Breast epithelium (tissue), 3 donors: ENCODE measurements around the gene THAP5.
"Not testable (repeated sequence)": the region's sequence is repeated elsewhere in the genome, so short reads cannot be mapped to it uniquely, and the experiment has no call there.

Experiments
- POLR2A ChIP-seq: fragments of 450-650 bp; IDR thresholded peaks from one replicate; pipeline ENCODE4 v1.6.1; 2016; ENCODE audit warnings: antibody characterized with exemption, mild to moderate bottlenecking, moderate library complexity
- POLR2AphosphoS5 ChIP-seq, 3 donors: sonication (generic); formaldehyde crosslinking; IDR thresholded peaks; one replicate each; pipeline ENCODE4 v1.6.1; 2017; ENCODE audit warnings: antibody characterized with exemption in 3 of 3
- TF ChIP-seq, protein P1 (sequence below), 3 donors: fragments of 450-650 bp; IDR thresholded peaks; one replicate each; pipeline ENCODE4 v1.5.1; 2016 to 2017; ENCODE audit warnings: antibody characterized with exemption in 3 of 3, mild to moderate bottlenecking in 3 of 3, moderate library complexity in 3 of 3

DNA sequence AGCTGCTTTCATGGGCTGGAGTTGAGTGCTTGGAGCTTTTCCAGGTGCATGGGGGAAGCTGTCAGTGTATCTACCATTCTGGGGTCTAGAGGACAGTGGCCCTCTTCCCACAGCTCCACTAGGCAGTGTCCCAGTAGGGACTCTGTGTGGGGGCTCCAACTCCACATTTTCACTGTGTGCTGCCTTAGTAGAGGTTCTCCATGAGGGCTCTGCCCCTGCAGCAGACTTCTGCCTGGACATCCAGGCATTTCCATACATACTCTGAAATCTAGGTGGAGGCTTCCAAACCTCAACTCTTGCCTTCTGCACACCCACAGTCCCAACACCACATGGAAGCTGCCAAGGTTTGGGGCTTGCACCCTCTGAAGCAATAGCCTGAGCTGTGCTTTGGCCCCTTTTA lies 12.8 kb downstream of the THAP5 start:
- TF ChIP-seq, protein P1, sequence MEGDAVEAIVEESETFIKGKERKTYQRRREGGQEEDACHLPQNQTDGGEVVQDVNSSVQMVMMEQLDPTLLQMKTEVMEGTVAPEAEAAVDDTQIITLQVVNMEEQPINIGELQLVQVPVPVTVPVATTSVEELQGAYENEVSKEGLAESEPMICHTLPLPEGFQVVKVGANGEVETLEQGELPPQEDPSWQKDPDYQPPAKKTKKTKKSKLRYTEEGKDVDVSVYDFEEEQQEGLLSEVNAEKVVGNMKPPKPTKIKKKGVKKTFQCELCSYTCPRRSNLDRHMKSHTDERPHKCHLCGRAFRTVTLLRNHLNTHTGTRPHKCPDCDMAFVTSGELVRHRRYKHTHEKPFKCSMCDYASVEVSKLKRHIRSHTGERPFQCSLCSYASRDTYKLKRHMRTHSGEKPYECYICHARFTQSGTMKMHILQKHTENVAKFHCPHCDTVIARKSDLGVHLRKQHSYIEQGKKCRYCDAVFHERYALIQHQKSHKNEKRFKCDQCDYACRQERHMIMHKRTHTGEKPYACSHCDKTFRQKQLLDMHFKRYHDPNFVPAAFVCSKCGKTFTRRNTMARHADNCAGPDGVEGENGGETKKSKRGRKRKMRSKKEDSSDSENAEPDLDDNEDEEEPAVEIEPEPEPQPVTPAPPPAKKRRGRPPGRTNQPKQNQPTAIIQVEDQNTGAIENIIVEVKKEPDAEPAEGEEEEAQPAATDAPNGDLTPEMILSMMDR (IDR thresholded peaks at IDR 0.05), result not testable (repeated sequence)
- TF ChIP-seq POLR2AphosphoS5 (IDR thresholded peaks at IDR 0.05); POLR2A: not testable (repeated sequence)
